BE2C (cell line): Measurements from ENCODE around the gene VWA5B1.
A peak's percentile ranks its signal among the peaks of the same experiment; 100 is the strongest.

Experiments
- DNase-seq: peaks from one replicate; pipeline ENCODE4 v3.0.0-alpha.2; 2020
- H3K27me3 ChIP-seq: fragments of 250-450 bp; sonication (Bioruptor Pico); 2 replicates; pipeline ENCODE4 v1.5.1; 2020; ENCODE audit warnings: mild to moderate bottlenecking
- H3K36me3 ChIP-seq: fragments of 250-450 bp; sonication (Bioruptor Pico); 2 replicates; pipeline ENCODE4 v1.5.1; 2020; ENCODE audit warnings: mild to moderate bottlenecking
- H3K4me1 ChIP-seq: fragments of 250-450 bp; sonication (Bioruptor Pico); 2 replicates; pipeline ENCODE4 v1.5.1; 2020
- H3K4me3 ChIP-seq: 2 replicates; pipeline ENCODE4 v1.5.1; 2011; ENCODE audit warnings: low read depth, low read length
- H3K9me3 ChIP-seq: fragments of 250-450 bp; sonication (Bioruptor Pico); 2 replicates; pipeline ENCODE4 v1.5.1; 2020
- CTCF ChIP-seq: IDR thresholded peaks from 2 replicates; pipeline ENCODE4 v1.5.1; 2012; ENCODE audit warnings: mild to moderate bottlenecking, low read depth, low read length

The VWA5B1 gene

DNA sequence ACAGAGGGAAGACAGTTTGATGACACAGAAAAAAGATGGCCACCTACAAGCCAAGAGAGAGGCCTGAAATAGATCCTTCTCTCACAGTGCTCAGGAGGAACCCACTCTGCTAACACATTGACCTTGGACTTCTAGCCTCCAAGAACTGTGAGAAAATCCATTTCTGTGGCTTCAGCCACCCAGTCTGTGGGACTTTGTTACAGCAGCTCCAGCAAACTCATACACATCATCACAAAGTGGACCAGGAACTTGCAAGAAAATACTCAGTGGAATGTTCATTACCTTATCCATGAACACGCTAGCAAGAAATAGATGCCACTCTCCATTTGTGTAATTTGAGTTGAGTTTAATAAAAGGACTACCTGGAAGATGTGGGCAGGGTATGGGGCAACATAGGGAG is 38.1 kb upstream of the VWA5B1 start:
- H3K4me1 ChIP-seq, result peaks cover 2% of the 10 kb centered on the region; the same call in 1 of the 2 replicates
- no peaks in the 10 kb centered on the region for H3K9me3 ChIP-seq
- H3K36me3 ChIP-seq, result no peaks in the 10 kb centered on the region
- no peak for TF ChIP-seq CTCF
- no peaks in the 10 kb centered on the region for H3K27me3 ChIP-seq
- no peak overlapping the region for H3K4me3 ChIP-seq
- no peak for DNase-seq

DNA sequence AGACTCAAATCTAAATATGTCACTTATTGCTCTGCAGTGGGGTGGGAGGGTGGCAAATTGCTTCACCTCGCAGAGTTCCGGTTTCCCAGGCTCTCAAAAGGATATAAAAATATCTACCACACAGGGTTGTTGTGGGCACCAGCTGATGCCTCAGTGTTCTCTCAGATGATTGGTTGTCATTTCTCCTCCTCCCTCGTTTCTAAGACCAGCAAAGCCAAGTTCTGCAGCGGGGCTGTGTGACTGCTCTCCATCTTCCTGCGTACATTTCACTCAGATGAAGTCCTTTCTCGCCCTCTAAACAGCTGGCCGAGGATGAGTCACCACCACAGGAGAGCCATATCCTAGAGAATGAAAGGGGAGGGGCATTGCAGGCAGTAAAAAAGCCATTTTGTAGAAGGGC is 35.0 kb upstream of the VWA5B1 start:
- TF ChIP-seq CTCF, result no peak
- peaks cover 2% of the 10 kb centered on the region; the same call in 1 of the 2 replicates for H3K4me1 ChIP-seq
- peak; percentile 50 for DNase-seq
- no peaks in the 10 kb centered on the region for H3K27me3 ChIP-seq
- H3K9me3 ChIP-seq, result no peaks in the 10 kb centered on the region
- peak overlapping the region; percentile 6 for H3K4me3 ChIP-seq
- H3K36me3 ChIP-seq, result no peaks in the 10 kb centered on the region

DNA sequence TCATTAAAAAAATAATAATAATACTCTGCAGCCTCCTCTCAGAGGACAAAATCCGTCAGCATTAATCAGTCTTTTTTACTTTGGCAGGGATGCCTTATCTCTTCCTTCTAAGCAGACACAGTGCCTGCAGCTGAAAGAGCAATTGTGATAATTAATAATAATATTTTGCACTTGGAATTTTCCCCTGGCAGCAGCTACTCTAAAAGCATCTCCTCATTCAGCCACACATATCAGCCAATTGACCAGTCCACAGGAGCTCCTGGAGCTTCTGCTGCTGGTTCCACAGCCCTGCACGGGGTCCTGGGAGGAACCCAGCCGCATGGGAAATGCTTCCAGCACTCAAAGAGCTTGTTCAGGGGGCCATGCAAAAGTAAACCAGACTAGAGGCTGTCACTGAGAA is 31.0 kb upstream of the VWA5B1 start:
- Histone ChIP-seq H3K27me3 (no peaks in the 10 kb centered on the region), H3K4me1 (peaks cover 2% of the 10 kb centered on the region; the same call in 1 of the 2 replicates), H3K4me3 (no peak overlapping the region), H3K36me3 (no peaks in the 10 kb centered on the region), H3K9me3 (no peaks in the 10 kb centered on the region)
- DNase-seq, result peak; percentile 22
- no peak for TF ChIP-seq CTCF

DNA sequence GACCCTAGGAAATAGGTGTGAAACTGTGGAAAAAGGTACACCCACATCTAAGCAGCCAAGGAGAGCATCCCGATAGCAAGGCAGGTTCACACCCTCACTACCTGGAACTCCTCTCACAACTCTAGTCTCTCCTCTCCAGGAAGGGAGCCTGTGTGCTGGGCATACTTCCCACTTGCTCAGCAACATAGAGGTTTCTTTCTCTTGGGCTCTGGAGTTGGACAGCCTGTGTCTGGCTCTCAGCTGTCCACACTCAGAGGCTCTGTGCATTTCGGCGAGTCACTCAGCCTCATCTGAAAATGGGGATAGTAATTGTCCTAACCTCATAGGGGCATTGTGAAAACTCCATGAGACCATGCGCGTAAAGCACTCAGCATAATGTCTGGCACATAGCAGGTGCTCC is 29.6 kb upstream of the VWA5B1 start:
- H3K36me3 ChIP-seq, result no peaks in the 10 kb centered on the region
- H3K27me3 ChIP-seq, result no peaks in the 10 kb centered on the region
- no peak for DNase-seq
- no peaks in the 10 kb centered on the region for H3K9me3 ChIP-seq
- H3K4me3 ChIP-seq, result no peak overlapping the region
- no peaks in the 10 kb centered on the region for H3K4me1 ChIP-seq
- TF ChIP-seq CTCF, result no peak

- no peak overlapping the region for H3K4me3 ChIP-seq
- no peaks in the 10 kb centered on the region for H3K4me1 ChIP-seq
- DNase-seq, result no peak
- no peak for TF ChIP-seq CTCF
- no peaks in the 10 kb centered on the region for H3K9me3 ChIP-seq
- no peaks in the 10 kb centered on the region for H3K36me3 ChIP-seq
- H3K27me3 ChIP-seq, result no peaks in the 10 kb centered on the region
Observed at GRCh38 chr1:20262810-20263534, 27.7 kb upstream of the VWA5B1 start.

GRCh38 chr1:20265250-20265649 is 25.4 kb upstream of the VWA5B1 start:
- no peaks in the 10 kb centered on the region for H3K4me1 ChIP-seq
- H3K9me3 ChIP-seq, result no peaks in the 10 kb centered on the region
- H3K27me3 ChIP-seq, result no peaks in the 10 kb centered on the region
- H3K4me3 ChIP-seq, result no peak overlapping the region
- no peak for TF ChIP-seq CTCF
- DNase-seq, result no peak
- no peaks in the 10 kb centered on the region for H3K36me3 ChIP-seq
